HG03469 (cell line): Measurements from ENCODE around the gene KCNK18.
"Not testable (repeated sequence)": the region's sequence is repeated elsewhere in the genome, so short reads cannot be mapped to it uniquely, and the experiment has no call there.

Experiments
- ATAC-seq: cut with Tn5 transposase; IDR thresholded peaks from one replicate; pipeline ENCODE4 v1.9.1; 2021; ENCODE audit warnings: mild to moderate bottlenecking, moderate library complexity, moderate number of reproducible peaks; ENCODE audit not compliant: unreplicated experiment

Gene KCNK18

GRCh38 chr10:117221156-117221711 is 23.9 kb downstream of the KCNK18 start:
- no peak for ATAC-seq

GRCh38 chr10:117222552-117222951 is 25.3 kb downstream of the KCNK18 start:
- ATAC-seq, result no peak

- no peak for ATAC-seq
Measured at GRCh38 chr10:117222976-117223692, 25.8 kb downstream of the KCNK18 start.

- ATAC-seq, result no peak
Measured at GRCh38 chr10:117223693-117224430, 26.6 kb downstream of the KCNK18 start.

- no peak for ATAC-seq
Measured at GRCh38 chr10:117224881-117225280, 27.6 kb downstream of the KCNK18 start.

- ATAC-seq, result no peak
Measured at GRCh38 chr10:117226813-117227451, 29.6 kb downstream of the KCNK18 start.

- no peak for ATAC-seq
Measured at GRCh38 chr10:117228210-117228609, 30.9 kb downstream of the KCNK18 start.

- not testable (repeated sequence) for ATAC-seq
Measured at GRCh38 chr10:117230107-117230506, 32.8 kb downstream of the KCNK18 start.

- ATAC-seq, result no peak
Measured at GRCh38 chr10:117237401-117237991, 40.2 kb downstream of the KCNK18 start.

- ATAC-seq, result no peak
Measured at GRCh38 chr10:117239051-117239450, 41.8 kb downstream of the KCNK18 start.

- ATAC-seq, result no peak
Measured at GRCh38 chr10:117239721-117240620, 42.7 kb downstream of the KCNK18 start.

GRCh38 chr10:117240621-117241529 is 43.6 kb downstream of the KCNK18 start, which contains the start of gene SLC18A2:
Gene SLC18A2, plus strand, starts transcription at chr10:117241114. Its CDS starts 580 bp downstream, at chr10:117241694.
- no peak for ATAC-seq

GRCh38 chr10:117241541-117242462 is 44.5 kb downstream of the KCNK18 start:
- ATAC-seq, result no peak

- ATAC-seq, result no peak
Measured at GRCh38 chr10:117242463-117242832, 45.2 kb downstream of the KCNK18 start.

GRCh38 chr10:117246997-117247671 is 49.8 kb downstream of the KCNK18 start:
- no peak for ATAC-seq

GRCh38 chr10:117248750-117249465 is 51.6 kb downstream of the KCNK18 start:
- ATAC-seq, result no peak
